HepG2 (cell line): ENCODE results near the gene PFAS. TPM values are rescaled to one million over a fixed set of nuclear protein-coding genes. Genes with fewer than 3 reads are reported as not detected.

Experiments used
- ARID3A ChIP-seq: IDR thresholded peaks from 2 replicates; pipeline ENCODE4 v1.6.1; 2012; ENCODE audit warnings: low read depth, low read length, improper control_type of control experiment
- ARID4A ChIP-seq: sonication (generic); formaldehyde crosslinking; IDR thresholded peaks from 2 replicates; pipeline ENCODE4 v1.5.0; 2020; ENCODE audit warnings: mild to moderate bottlenecking, missing genetic modification reagents, borderline replicate concordance
- DDIT3 ChIP-seq: sonication (generic); formaldehyde crosslinking; IDR thresholded peaks from 2 replicates; pipeline ENCODE4 v1.4.0; 2020; ENCODE audit warnings: mild to moderate bottlenecking, missing genetic modification reagents
- ELF3 ChIP-seq: IDR thresholded peaks from 2 replicates; pipeline ENCODE4 v1.6.1; 2016; ENCODE audit warnings: missing genetic modification reagents, missing compliant biosample characterization
- FOXA3 ChIP-seq: IDR thresholded peaks from 2 replicates; pipeline ENCODE4 v1.6.1; 2016; ENCODE audit warnings: missing genetic modification reagents, missing compliant biosample characterization
- FOXK2 ChIP-seq: fragments of 450-650 bp; IDR thresholded peaks from 2 replicates; pipeline ENCODE4 v1.6.1; 2016
- JUNB ChIP-seq: sonication (generic); formaldehyde crosslinking; IDR thresholded peaks from 2 replicates; pipeline ENCODE4 v1.8.0; 2022; ENCODE audit warnings: missing genetic modification reagents, mild to moderate bottlenecking, borderline replicate concordance
- KLF6 ChIP-seq: IDR thresholded peaks from 2 replicates; pipeline ENCODE4 v1.8.0; 2016; ENCODE audit warnings: missing biosample characterization, missing genetic modification reagents
- MAFG ChIP-seq: sonication (generic); formaldehyde crosslinking; IDR thresholded peaks from 2 replicates; pipeline ENCODE4 v1.5.1; 2020; ENCODE audit warnings: mild to moderate bottlenecking, missing genetic modification reagents
- SATB2 ChIP-seq: sonication (generic); formaldehyde crosslinking; IDR thresholded peaks from 2 replicates; pipeline ENCODE4 v1.5.0; 2020; ENCODE audit warnings: missing genetic modification reagents
- SKI ChIP-seq: fragments of 450-650 bp; IDR thresholded peaks from one replicate; pipeline ENCODE4 v1.6.1; 2018; ENCODE audit warnings: mild to moderate bottlenecking; ENCODE audit not compliant: partially characterized antibody
- SSRP1 ChIP-seq: IDR thresholded peaks from 2 replicates; pipeline ENCODE4 v1.6.1; 2016; ENCODE audit warnings: control low read depth
- ZFP90 ChIP-seq: sonication (generic); formaldehyde crosslinking; IDR thresholded peaks from 2 replicates; pipeline ENCODE4 v1.8.0; 2022; ENCODE audit warnings: missing genetic modification reagents, mild to moderate bottlenecking, inconsistent platforms, borderline replicate concordance
- ZNF160 ChIP-seq: sonication (generic); formaldehyde crosslinking; IDR thresholded peaks from 2 replicates; pipeline ENCODE4 v1.8.0; 2022; ENCODE audit warnings: mild to moderate bottlenecking, inconsistent platforms, missing genetic modification reagents
- ZNF207 ChIP-seq: fragments of 450-650 bp; IDR thresholded peaks from 2 replicates; pipeline ENCODE4 v1.6.1; 2016; ENCODE audit warnings: antibody characterized with exemption, borderline replicate concordance
- ZNF510 ChIP-seq: sonication (generic); formaldehyde crosslinking; IDR thresholded peaks from 2 replicates; pipeline ENCODE4 v1.4.0; 2020; ENCODE audit warnings: low read depth, mild to moderate bottlenecking, missing genetic modification reagents
- ZNF563 ChIP-seq: sonication (generic); formaldehyde crosslinking; IDR thresholded peaks from 2 replicates; pipeline ENCODE4 v1.8.0; 2022; ENCODE audit warnings: mild to moderate bottlenecking, moderate library complexity, missing genetic modification reagents
- ZNF577 ChIP-seq: sonication (generic); formaldehyde crosslinking; IDR thresholded peaks from 2 replicates; pipeline ENCODE4 v1.4.0; 2020; ENCODE audit warnings: mild to moderate bottlenecking, low read depth, missing genetic modification reagents, borderline replicate concordance
- ZNF687 ChIP-seq: sonication (generic); formaldehyde crosslinking; IDR thresholded peaks from 2 replicates; pipeline ENCODE4 v1.5.1; 2020; ENCODE audit warnings: mild to moderate bottlenecking, missing genetic modification reagents, moderate library complexity
- ZNF740 ChIP-seq: sonication (generic); formaldehyde crosslinking; IDR thresholded peaks from 2 replicates; pipeline ENCODE4 v1.4.0; 2020; ENCODE audit warnings: missing genetic modification reagents
- polyA plus RNA-seq, 8 experiments: library from polyadenylated mRNA; depleted of rRNA in 3 of 8; stranded (reverse) in 7 of 8; unstranded in 1 of 8; fragments of >200 nt; fragmentation: Illumina TruSeq in 4 of 8; extraction: Trizol in 4 of 8; gene quantifications; 2 replicates each; pipeline versions ENCODE4 v1.2.1 to v1.2.3, GENCODE V29; 2011 to 2016; ENCODE audit warnings: low read depth in 4 of 8, missing spikeins in 1 of 8, mixed read lengths in 1 of 8; ENCODE audit not compliant: insufficient read depth in 1 of 8
- total RNA-seq, 5 experiments: library from RNA; depleted of rRNA; stranded (reverse); fragments of >200 nt; fragmentation: Illumina TruSeq; extraction: Trizol; gene quantifications; 2 replicates each; pipeline ENCODE4 v1.2.3, GENCODE V29; 2016; ENCODE audit warnings: low read depth in 1 of 5

Gene PFAS
- total and polyA plus RNA-seq, 2 of the 13 experiments (the other 11 are each of a cell fraction or from before 2014, with no cell fraction given): 49.4 to 58.2 TPM

- TF ChIP-seq JUNB: no peak
- no peak for TF ChIP-seq ZNF563
- no peak for TF ChIP-seq FOXK2
- TF ChIP-seq ZNF740 (CRISPR knock-in tag): no peak
- TF ChIP-seq ZNF687 (CRISPR knock-in tag): no peak
- no peak for TF ChIP-seq ARID4A (CRISPR knock-in tag)
- no peak for TF ChIP-seq MAFG
- TF ChIP-seq ZNF207: no peak
- no peak for TF ChIP-seq SATB2 (CRISPR knock-in tag)
- TF ChIP-seq FOXA3 (CRISPR knock-in tag): no peak
- no peak for TF ChIP-seq ZNF160 (CRISPR knock-in tag)
- TF ChIP-seq ZNF510 (CRISPR knock-in tag): no peak
- TF ChIP-seq KLF6 (CRISPR knock-in tag): no peak; the same call in 1 of the 2 replicates
- TF ChIP-seq SKI: no peak
- no peak for TF ChIP-seq ZFP90 (CRISPR knock-in tag)
- no peak for TF ChIP-seq ELF3 (CRISPR knock-in tag)
- no peak for TF ChIP-seq ZNF577
- TF ChIP-seq DDIT3: no peak
- no peak for TF ChIP-seq SSRP1 (CRISPR knock-in tag)
- TF ChIP-seq ARID3A: no peak
Measured at GRCh38 chr17:8287651-8288335, 38.7 kb downstream of the PFAS start (continued).
